HFFc6 (cell line): Measurements from ENCODE around the gene RHBDL1. TPM values are rescaled to one million over a fixed set of nuclear protein-coding genes. Genes with fewer than 3 reads are reported as not detected.

Experiments used
- DNase-seq: peaks from one replicate; pipeline ENCODE4 v3.0.0-alpha.2; 2018
- H3K27ac Mint-ChIP-seq: 2 replicates; pipeline ENCODE4 v1.8.0; 2020; ENCODE audit warnings: mild to moderate bottlenecking, mixed read lengths
- H3K27me3 Mint-ChIP-seq: 2 replicates; pipeline ENCODE4 v1.8.0; 2021; ENCODE audit warnings: mild to moderate bottlenecking, moderate library complexity, mixed read lengths; ENCODE audit not compliant: insufficient read depth
- H3K36me3 Mint-ChIP-seq: 2 replicates; pipeline ENCODE4 v1.8.0; 2021; ENCODE audit warnings: low read depth, mixed read lengths
- H3K4me1 Mint-ChIP-seq: 2 replicates; pipeline ENCODE4 v1.8.0; 2020; ENCODE audit warnings: low read depth, mixed read lengths
- H3K4me3 Mint-ChIP-seq: 2 replicates; pipeline ENCODE4 v1.8.0; 2020; ENCODE audit warnings: mild to moderate bottlenecking, moderate library complexity, mixed read lengths
- H3K9me3 Mint-ChIP-seq: 2 replicates; pipeline ENCODE4 v1.8.0; 2020; ENCODE audit warnings: mild to moderate bottlenecking, mixed read lengths
- CTCF ChIP-seq: fragments of 200-600 bp; sonication (generic); IDR thresholded peaks from 2 replicates; pipeline ENCODE4 v1.5.0; 2021; ENCODE audit warnings: antibody characterized with exemption, mild to moderate bottlenecking
- total RNA-seq, 6 experiments: library from RNA; stranded (reverse); fragmentation: NEBNext Ultra II Directional; extraction: Animal tissue kit (Norgen Biotek cat#: 25700); gene quantifications; 2 replicates in 1 of 6; 3 replicates in 5 of 6; pipeline ENCODE4 v1.2.3, GENCODE V29; 2021

RHBDL1 gene
- total RNA-seq, 6 experiments from 2014 or later = 1.4 to 2.3 (median 1.7) TPM

GRCh38 chr16:727291-727977, 52.0 kb downstream of the RHBDL1 start:
- TF ChIP-seq CTCF = no peak
- peak overlapping the region; percentile 65 for H3K4me3 Mint-ChIP-seq

More at GRCh38 chr16:727291-727977, 52.0 kb downstream of the RHBDL1 start:
- H3K36me3 Mint-ChIP-seq = no peaks in the 10 kb centered on the region
- H3K27me3 Mint-ChIP-seq = peaks cover 7% of the 10 kb centered on the region
- H3K27ac Mint-ChIP-seq = no peak overlapping the region
- no peak for DNase-seq
- no peaks in the 10 kb centered on the region for H3K4me1 Mint-ChIP-seq
- H3K9me3 Mint-ChIP-seq = no peaks in the 10 kb centered on the region

Other genes starting within 250 kb of the RHBDL1 start
- gene CAPN15, start 148.0 kb upstream of the RHBDL1 start, total RNA-seq = 10 to 100 TPM; 35.3 to 41.4 (median 40.2) TPM
- gene PRR35, start 115.3 kb upstream of the RHBDL1 start, total RNA-seq = not detected
- under 1 TPM in 5 of 6 experiments, not detected in 1; 0.24 to 0.58 (median 0.28) TPM for gene NHLRC4, start 108.7 kb upstream of the RHBDL1 start, total RNA-seq
- gene PIGQ, start 105.7 kb upstream of the RHBDL1 start, total RNA-seq = 10 to 100 TPM; 30.4 to 39.5 (median 35.4) TPM
- 10 to 100 TPM; 11.3 to 14.8 (median 12.2) TPM for gene RAB40C, start 85.6 kb upstream of the RHBDL1 start, total RNA-seq
- under 1 TPM in 2 of 6 experiments, not detected in 4; 0.02 to 0.14 TPM for gene WFIKKN1, start 44.7 kb upstream of the RHBDL1 start, total RNA-seq
- gene METTL26, start 39.4 kb upstream of the RHBDL1 start, total RNA-seq = 100 to 1,000 TPM in 5 of 6 experiments, 10 to 100 TPM in 1; 91.6 to 115 (median 105) TPM
- 10 to 100 TPM; 18.8 to 30.8 (median 24.2) TPM for gene MCRIP2, start 33.8 kb upstream of the RHBDL1 start, total RNA-seq
- gene WDR90, start 26.3 kb upstream of the RHBDL1 start, total RNA-seq = 10 to 100 TPM; 11.6 to 19.0 (median 17.7) TPM
- 10 to 100 TPM; 73.9 to 93.4 (median 84.8) TPM for gene RHOT2, start 7.5 kb upstream of the RHBDL1 start, total RNA-seq
- gene STUB1, start 4.7 kb downstream of the RHBDL1 start, total RNA-seq = 100 to 1,000 TPM; 128 to 161 (median 141) TPM
- gene JMJD8, start 8.7 kb downstream of the RHBDL1 start, total RNA-seq = 10 to 100 TPM in 2 of 6 experiments, 1 to 10 TPM in 4; 7.6 to 10.6 (median 9.3) TPM
- 1 to 10 TPM; 8.1 to 9.9 (median 8.7) TPM for gene WDR24, start 14.7 kb downstream of the RHBDL1 start, total RNA-seq
- gene FBXL16, start 30.1 kb downstream of the RHBDL1 start, total RNA-seq = under 1 TPM in 1 of 6 experiments, not detected in 5; 0.05 TPM
- 100 to 1,000 TPM in 1 of 6 experiments, 10 to 100 TPM in 5; 61.5 to 103 (median 70.4) TPM for gene METRN, start 39.4 kb downstream of the RHBDL1 start, total RNA-seq
- 10 to 100 TPM; 50.1 to 57.7 (median 54.7) TPM for gene ANTKMT, start 45.5 kb downstream of the RHBDL1 start, total RNA-seq
- 1 to 10 TPM; 2.2 to 4.1 (median 3.4) TPM for gene CCDC78, start 50.8 kb downstream of the RHBDL1 start, total RNA-seq
- 10 to 100 TPM; 11.4 to 16.6 (median 14.1) TPM for gene HAGHL, start 51.4 kb downstream of the RHBDL1 start, total RNA-seq
- gene CIAO3, start 65.3 kb downstream of the RHBDL1 start, total RNA-seq = 10 to 100 TPM; 16.9 to 20.5 (median 18.0) TPM
- under 1 TPM; 0.17 to 0.61 (median 0.36) TPM for gene MSLN, start 85.1 kb downstream of the RHBDL1 start, total RNA-seq
- gene RPUSD1, start 112.7 kb downstream of the RHBDL1 start, total RNA-seq = 10 to 100 TPM; 23.8 to 32.8 (median 25.8) TPM
- gene CHTF18, start 112.9 kb downstream of the RHBDL1 start, total RNA-seq = 10 to 100 TPM; 15.2 to 31.7 (median 26.0) TPM
- gene GNG13, start 125.1 kb downstream of the RHBDL1 start, total RNA-seq = not detected